GM19397 (cell line): ENCODE data around the gene FUOM.
"Not testable (repeated sequence)": the region's sequence is repeated elsewhere in the genome, so short reads cannot be mapped to it uniquely, and the experiment has no call there.

Source experiments
- ATAC-seq: cut with Tn5 transposase; IDR thresholded peaks from one replicate; pipeline ENCODE4 v1.9.1; 2021; ENCODE audit warnings: mild to moderate bottlenecking, moderate library complexity; ENCODE audit not compliant: unreplicated experiment

The FUOM gene

GRCh38 chr10:133370030-133370786 lies 12.4 kb upstream of the FUOM start:
- no peak for ATAC-seq

- no peak for ATAC-seq
These were observed 10.3 kb upstream of the FUOM start for GRCh38 chr10:133368153-133368552.

GRCh38 chr10:133367461-133367860 lies 9.6 kb upstream of the FUOM start:
- not testable (repeated sequence) for ATAC-seq

- no peak for ATAC-seq
These were observed 8.9 kb upstream of the FUOM start for GRCh38 chr10:133366751-133367150.

GRCh38 chr10:133366130-133366478 lies 8.3 kb upstream of the FUOM start:
- ATAC-seq: no peak

- no peak for ATAC-seq
These were observed 7.8 kb upstream of the FUOM start for GRCh38 chr10:133365461-133366129.

GRCh38 chr10:133364645-133365431 lies 7.0 kb upstream of the FUOM start:
- no peak for ATAC-seq

GRCh38 chr10:133362846-133363245 lies 5.0 kb upstream of the FUOM start:
- ATAC-seq: no peak

- no peak for ATAC-seq
These were observed 4.1 kb upstream of the FUOM start for GRCh38 chr10:133361773-133362441.

GRCh38 chr10:133361227-133361626 lies 3.4 kb upstream of the FUOM start:
- ATAC-seq: no peak

GRCh38 chr10:133359972-133360610 lies 2.3 kb upstream of the FUOM start:
- ATAC-seq: no peak

- no peak for ATAC-seq
These were observed 1.7 kb upstream of the FUOM start for GRCh38 chr10:133359554-133359971.

- ATAC-seq: no peak
These were observed 1.1 kb upstream of the FUOM start for GRCh38 chr10:133358925-133359310.

- no peak for ATAC-seq
These were observed 524 bp upstream of the FUOM start for GRCh38 chr10:133358162-133358924.

- ATAC-seq: no peak
These were observed 1.1 kb downstream of the FUOM start for GRCh38 chr10:133356549-133357284.

- no peak for ATAC-seq
These were observed 1.8 kb downstream of the FUOM start for GRCh38 chr10:133355991-133356390.

GRCh38 chr10:133355266-133355665 lies 2.6 kb downstream of the FUOM start:
- no peak for ATAC-seq

GRCh38 chr10:133354672-133355240 lies 3.1 kb downstream of the FUOM start:
- no peak for ATAC-seq

- no peak for ATAC-seq
These were observed 3.7 kb downstream of the FUOM start for GRCh38 chr10:133353988-133354605.
